Activated CD4-positive, alpha-beta memory T cell treated with anti-CD3 and anti-CD28 coated beads, Interleukin-2, amount 10 ng/mL, durations not matched to agents 7 days and 5 days (primary cell): ENCODE results near the gene PLBD2. TPM values are rescaled to one million over a fixed set of nuclear protein-coding genes. Genes with fewer than 3 reads are reported as not detected.

Source experiments
- CTCF ChIA-PET: fragments of 350-600 bp; sonication (Branson Sonifier 250); formaldehyde crosslinking; loops from one replicate; lab custom pipeline; 2021; ENCODE audit warnings: antibody characterized with exemption, inconsistent platforms; lab: Charles Lee
- POLR2A ChIA-PET: fragments of 350-600 bp; sonication (Branson Sonifier 250); formaldehyde crosslinking; loops from one replicate; lab custom pipeline; 2021; ENCODE audit warnings: antibody characterized with exemption; lab: Charles Lee
- DNase-seq: peaks from one replicate; pipeline ENCODE4 v3.0.0-alpha.2; 2020
- H3K27ac Mint-ChIP-seq: one replicate; pipeline ENCODE4 v1.8.0; 2021; ENCODE audit warnings: mild to moderate bottlenecking, mixed read lengths
- H3K27me3 Mint-ChIP-seq: one replicate; pipeline ENCODE4 v1.8.0; 2021; ENCODE audit warnings: mixed read lengths
- H3K36me3 Mint-ChIP-seq: one replicate; pipeline ENCODE4 v1.8.0; 2021; ENCODE audit warnings: low read depth, mixed read lengths
- H3K4me1 Mint-ChIP-seq: one replicate; pipeline ENCODE4 v1.8.0; 2021; ENCODE audit warnings: mixed read lengths
- H3K4me3 Mint-ChIP-seq: one replicate; pipeline ENCODE4 v1.8.0; 2021; ENCODE audit warnings: mild to moderate bottlenecking, mixed read lengths
- H3K9me3 Mint-ChIP-seq: one replicate; pipeline ENCODE4 v1.8.0; 2021; ENCODE audit warnings: mixed read lengths
- total RNA-seq, 2 experiments: library from RNA; stranded (reverse); gene quantifications; one replicate each; pipeline ENCODE4 v1.2.3, GENCODE V29; 2021

PLBD2 gene
- total RNA-seq, 2 experiments from 2014 or later: 9.9 to 10.9 TPM

- ChIA-PET POLR2A (no interaction called here), CTCF (no interaction called here)
- H3K4me3 Mint-ChIP-seq: no peak overlapping the region
- H3K27me3 Mint-ChIP-seq: peaks cover 24% of the 10 kb centered on the region
- H3K27ac Mint-ChIP-seq: no peak overlapping the region
- H3K9me3 Mint-ChIP-seq: no peaks in the 10 kb centered on the region
- DNase-seq: no peak
- no peaks in the 10 kb centered on the region for H3K36me3 Mint-ChIP-seq
- H3K4me1 Mint-ChIP-seq: no peaks in the 10 kb centered on the region
Observed at GRCh38 chr12:113408756-113409298, 50.4 kb downstream of the PLBD2 start.

- H3K4me3 Mint-ChIP-seq: no peak overlapping the region
- peaks cover 22% of the 10 kb centered on the region for H3K27me3 Mint-ChIP-seq
- H3K9me3 Mint-ChIP-seq: no peaks in the 10 kb centered on the region
- H3K27ac Mint-ChIP-seq: no peak overlapping the region
- ChIA-PET CTCF (no interaction called here), POLR2A (no interaction called here)
- H3K4me1 Mint-ChIP-seq: no peaks in the 10 kb centered on the region
- H3K36me3 Mint-ChIP-seq: no peaks in the 10 kb centered on the region
- DNase-seq: no peak
Observed at GRCh38 chr12:113409462-113410124, 51.2 kb downstream of the PLBD2 start.

- H3K27me3 Mint-ChIP-seq: peaks cover 10% of the 10 kb centered on the region
- no peak overlapping the region for H3K27ac Mint-ChIP-seq
- no peaks in the 10 kb centered on the region for H3K4me1 Mint-ChIP-seq
- H3K9me3 Mint-ChIP-seq: no peaks in the 10 kb centered on the region
- H3K4me3 Mint-ChIP-seq: no peak overlapping the region
- DNase-seq: no peak
- H3K36me3 Mint-ChIP-seq: no peaks in the 10 kb centered on the region
- POLR2A ChIA-PET: no interaction called here
- CTCF ChIA-PET: interaction anchor here (0.8 to 1.4 kb wide), 2 partner anchors 12 to 48 kb away, joined by 3 to 6 read pairs; no protein-coding TSS in a partner anchor
Observed at GRCh38 chr12:113413488-113413939, 55.1 kb downstream of the PLBD2 start.

- Mint-ChIP-seq H3K4me1 (no peaks in the 10 kb centered on the region), H3K36me3 (no peaks in the 10 kb centered on the region), H3K9me3 (no peaks in the 10 kb centered on the region), H3K4me3 (no peak overlapping the region), H3K27ac (no peak overlapping the region), H3K27me3 (peaks cover 10% of the 10 kb centered on the region)
- POLR2A ChIA-PET: no interaction called here
- CTCF ChIA-PET: interaction anchor here (1.4 kb wide), 1 partner anchor 11 kb away, joined by 6 read pairs; no protein-coding TSS in a partner anchor
- DNase-seq: no peak
Observed at GRCh38 chr12:113414519-113415038, 56.2 kb downstream of the PLBD2 start.

GRCh38 chr12:113416091-113416754 lies 57.8 kb downstream of the PLBD2 start:
- H3K36me3 Mint-ChIP-seq: no peaks in the 10 kb centered on the region
- DNase-seq: no peak
- H3K9me3 Mint-ChIP-seq: no peaks in the 10 kb centered on the region
- POLR2A ChIA-PET: no interaction called here
- CTCF ChIA-PET: no interaction called here
- H3K4me1 Mint-ChIP-seq: no peaks in the 10 kb centered on the region
- no peak overlapping the region for H3K27ac Mint-ChIP-seq
- H3K27me3 Mint-ChIP-seq: peaks cover 7% of the 10 kb centered on the region
- H3K4me3 Mint-ChIP-seq: no peak overlapping the region

- DNase-seq: no peak
- Mint-ChIP-seq H3K9me3 (no peaks in the 10 kb centered on the region), H3K27ac (no peak overlapping the region), H3K4me3 (no peak overlapping the region), H3K36me3 (no peaks in the 10 kb centered on the region), H3K27me3 (peaks cover 6% of the 10 kb centered on the region), H3K4me1 (peaks cover 10% of the 10 kb centered on the region)
- POLR2A ChIA-PET: no interaction called here
- CTCF ChIA-PET: no interaction called here
Observed at GRCh38 chr12:113418213-113418879, 60.0 kb downstream of the PLBD2 start.

- no peaks in the 10 kb centered on the region for H3K36me3 Mint-ChIP-seq
- peaks cover 4% of the 10 kb centered on the region for H3K27me3 Mint-ChIP-seq
Observed at GRCh38 chr12:113420996-113421595, 62.7 kb downstream of the PLBD2 start.

GRCh38 chr12:113422030-113422885 lies 63.9 kb downstream of the PLBD2 start, which contains the start of gene SDSL:
SDSL (plus strand) TSS chr12:113422380; CDS start chr12:113427983, 5,603 bp downstream.
- POLR2A ChIA-PET: no interaction called here
- H3K4me3 Mint-ChIP-seq: peak within 1 kb of the TSS; percentile 41

More at GRCh38 chr12:113420996-113421595, 62.7 kb downstream of the PLBD2 start:
- no peak for DNase-seq
- ChIA-PET POLR2A (no interaction called here), CTCF (no interaction called here)
- H3K4me3 Mint-ChIP-seq: no peak overlapping the region
- peaks cover 10% of the 10 kb centered on the region for H3K4me1 Mint-ChIP-seq
- no peak overlapping the region for H3K27ac Mint-ChIP-seq
- H3K9me3 Mint-ChIP-seq: no peaks in the 10 kb centered on the region

GRCh38 chr12:113422886-113423669 lies 64.7 kb downstream of the PLBD2 start:
- no peak for DNase-seq
- Mint-ChIP-seq H3K9me3 (no peaks in the 10 kb centered on the region), H3K4me1 (peaks cover 10% of the 10 kb centered on the region), H3K27me3 (peaks cover 5% of the 10 kb centered on the region), H3K27ac (no peak overlapping the region), H3K36me3 (no peaks in the 10 kb centered on the region), H3K4me3 (no peak overlapping the region)
- ChIA-PET POLR2A (no interaction called here), CTCF (interaction anchor here (1.2 to 1.4 kb wide), 2 partner anchors 112 to 215 kb away, joined by 3 read pairs; no protein-coding TSS in a partner anchor)

More at GRCh38 chr12:113422030-113422885, 63.9 kb downstream of the PLBD2 start, which contains the start of gene SDSL:
- H3K9me3 Mint-ChIP-seq: no peaks in the 10 kb centered on the region
- no peak within 1 kb of the TSS for H3K27ac Mint-ChIP-seq
- CTCF ChIA-PET: interaction anchor here (1.2 kb wide), 1 partner anchor 111 kb away, joined by 3 read pairs; no protein-coding TSS in a partner anchor
- DNase-seq: peak; percentile 41
- peaks cover 5% of the 10 kb centered on the region for H3K27me3 Mint-ChIP-seq
- peaks cover 10% of the 10 kb centered on the region for H3K4me1 Mint-ChIP-seq
- no peaks in the 10 kb centered on the region for H3K36me3 Mint-ChIP-seq

- Mint-ChIP-seq H3K36me3 (no peaks in the 10 kb centered on the region), H3K27me3 (peaks cover 5% of the 10 kb centered on the region), H3K27ac (no peak overlapping the region), H3K4me3 (no peak overlapping the region), H3K9me3 (no peaks in the 10 kb centered on the region), H3K4me1 (peaks cover 10% of the 10 kb centered on the region)
- ChIA-PET POLR2A (no interaction called here), CTCF (interaction anchor here (1.1 to 2.3 kb wide), 7 partner anchors 11 to 251 kb away, joined by 3 to 17 read pairs (median 5); no protein-coding TSS in a partner anchor)
- no peak for DNase-seq
Observed at GRCh38 chr12:113424456-113424855, 66.1 kb downstream of the PLBD2 start.
